ENCODE measurements around the gene VEPH1.

Gene VEPH1

GRCh38 chr3:157520485-157521150, 17.4 kb upstream of the VEPH1 start:
- no peaks in the 10 kb centered on the region for H3K9me3 ChIP-seq (ENCODE audit: control insufficient read depth, insufficient read depth, low read length)
- no peaks in the 10 kb centered on the region for H3K4me1 ChIP-seq (ENCODE audit: control insufficient read depth, low read length)
- no peaks in the 10 kb centered on the region for H3F3A ChIP-seq (ENCODE audit: control insufficient read depth, insufficient read depth)
- H3K79me2 ChIP-seq (ENCODE audit: control insufficient read depth, low read length), result no peaks in the 10 kb centered on the region
- TF ChIP-seq, protein P1, sequence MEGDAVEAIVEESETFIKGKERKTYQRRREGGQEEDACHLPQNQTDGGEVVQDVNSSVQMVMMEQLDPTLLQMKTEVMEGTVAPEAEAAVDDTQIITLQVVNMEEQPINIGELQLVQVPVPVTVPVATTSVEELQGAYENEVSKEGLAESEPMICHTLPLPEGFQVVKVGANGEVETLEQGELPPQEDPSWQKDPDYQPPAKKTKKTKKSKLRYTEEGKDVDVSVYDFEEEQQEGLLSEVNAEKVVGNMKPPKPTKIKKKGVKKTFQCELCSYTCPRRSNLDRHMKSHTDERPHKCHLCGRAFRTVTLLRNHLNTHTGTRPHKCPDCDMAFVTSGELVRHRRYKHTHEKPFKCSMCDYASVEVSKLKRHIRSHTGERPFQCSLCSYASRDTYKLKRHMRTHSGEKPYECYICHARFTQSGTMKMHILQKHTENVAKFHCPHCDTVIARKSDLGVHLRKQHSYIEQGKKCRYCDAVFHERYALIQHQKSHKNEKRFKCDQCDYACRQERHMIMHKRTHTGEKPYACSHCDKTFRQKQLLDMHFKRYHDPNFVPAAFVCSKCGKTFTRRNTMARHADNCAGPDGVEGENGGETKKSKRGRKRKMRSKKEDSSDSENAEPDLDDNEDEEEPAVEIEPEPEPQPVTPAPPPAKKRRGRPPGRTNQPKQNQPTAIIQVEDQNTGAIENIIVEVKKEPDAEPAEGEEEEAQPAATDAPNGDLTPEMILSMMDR (IDR thresholded peaks at IDR 0.05; ENCODE audit: low read depth, low read length, poor library complexity, severe bottlenecking), result no peak
- no peak for TF ChIP-seq EZH2phosphoT487 (IDR thresholded peaks at IDR 0.05; ENCODE audit: borderline replicate concordance, low read length)
- H3K4me2 ChIP-seq (ENCODE audit: low read length), result no peak overlapping the region
- H4K20me1 ChIP-seq (ENCODE audit: control insufficient read depth, insufficient read depth, low read depth, low read length), result no peaks in the 10 kb centered on the region
- no peak overlapping the region for H3K4me3 ChIP-seq (ENCODE audit: low read length)
- H3K9me2 ChIP-seq (replicated peaks; ENCODE audit: control insufficient read depth, low read length), result no peaks in the 10 kb centered on the region
- H3K27ac ChIP-seq (ENCODE audit: low read depth, low read length), result no peak overlapping the region
- no peaks in the 10 kb centered on the region for H3K36me3 ChIP-seq (ENCODE audit: control insufficient read depth, low read length)
- no peaks in the 10 kb centered on the region for H3K27me3 ChIP-seq (ENCODE audit: control insufficient read depth, low read length)

- Histone ChIP-seq H3K36me3 (ENCODE audit: control insufficient read depth, low read length) (no peaks in the 10 kb centered on the region), H3K4me3 (ENCODE audit: low read length) (no peak overlapping the region), H3F3A (ENCODE audit: control insufficient read depth, insufficient read depth) (no peaks in the 10 kb centered on the region), H3K9me2 (replicated peaks; ENCODE audit: control insufficient read depth, low read length) (no peaks in the 10 kb centered on the region), H3K9me3 (ENCODE audit: control insufficient read depth, insufficient read depth, low read length) (no peaks in the 10 kb centered on the region), H3K4me2 (ENCODE audit: low read length) (no peak overlapping the region), H3K27me3 (ENCODE audit: control insufficient read depth, low read length) (no peaks in the 10 kb centered on the region), H3K4me1 (ENCODE audit: control insufficient read depth, low read length) (no peaks in the 10 kb centered on the region), H3K27ac (ENCODE audit: low read depth, low read length) (no peak overlapping the region), H3K79me2 (ENCODE audit: control insufficient read depth, low read length) (no peaks in the 10 kb centered on the region), H4K20me1 (ENCODE audit: control insufficient read depth, insufficient read depth, low read depth, low read length) (no peaks in the 10 kb centered on the region)
- TF ChIP-seq, protein P1 (IDR thresholded peaks at IDR 0.05; ENCODE audit: low read depth, low read length, poor library complexity, severe bottlenecking), result no peak
- no peak for TF ChIP-seq EZH2phosphoT487 (IDR thresholded peaks at IDR 0.05; ENCODE audit: borderline replicate concordance, low read length)
Measured at GRCh38 chr3:157518881-157519280, 15.7 kb upstream of the VEPH1 start.

- Histone ChIP-seq H3K79me2 (ENCODE audit: control insufficient read depth, low read length) (no peaks in the 10 kb centered on the region), H3K4me1 (ENCODE audit: control insufficient read depth, low read length) (no peaks in the 10 kb centered on the region), H3K27ac (ENCODE audit: low read depth, low read length) (no peak overlapping the region), H3F3A (ENCODE audit: control insufficient read depth, insufficient read depth) (no peaks in the 10 kb centered on the region), H3K27me3 (ENCODE audit: control insufficient read depth, low read length) (no peaks in the 10 kb centered on the region), H3K9me3 (ENCODE audit: control insufficient read depth, insufficient read depth, low read length) (no peaks in the 10 kb centered on the region), H3K36me3 (ENCODE audit: control insufficient read depth, low read length) (no peaks in the 10 kb centered on the region), H3K4me3 (ENCODE audit: low read length) (no peak overlapping the region), H3K4me2 (ENCODE audit: low read length) (no peak overlapping the region), H4K20me1 (ENCODE audit: control insufficient read depth, insufficient read depth, low read depth, low read length) (no peaks in the 10 kb centered on the region), H3K9me2 (replicated peaks; ENCODE audit: control insufficient read depth, low read length) (no peaks in the 10 kb centered on the region)
- TF ChIP-seq, protein P1 (IDR thresholded peaks at IDR 0.05; ENCODE audit: low read depth, low read length, poor library complexity, severe bottlenecking), result no peak
- TF ChIP-seq EZH2phosphoT487 (IDR thresholded peaks at IDR 0.05; ENCODE audit: borderline replicate concordance, low read length), result no peak
Measured at GRCh38 chr3:157516928-157517327, 13.7 kb upstream of the VEPH1 start.

Measured in DOHH2 (cell line).